NB4 (cell line): Measurements from ENCODE around the gene PTPRD.

Source experiments
- MAX ChIP-seq: IDR thresholded peaks from 2 replicates; pipeline ENCODE4 v1.6.1; 2011; ENCODE audit warnings: low read depth, low read length
- MYC ChIP-seq: IDR thresholded peaks from 2 replicates; pipeline ENCODE4 v1.6.1; 2011; ENCODE audit warnings: low read depth, low read length
- POLR2A ChIP-seq: IDR thresholded peaks from 2 replicates; pipeline ENCODE4 v1.6.1; 2011; ENCODE audit warnings: mild to moderate bottlenecking; ENCODE audit not compliant: insufficient read length; ENCODE audit errors: extremely low read depth
- TF ChIP-seq, protein P1 (sequence below): IDR thresholded peaks from one replicate; pipeline ENCODE4 v1.5.1; 2012; ENCODE audit warnings: low read depth, low read length

- TF ChIP-seq POLR2A (no peak), MAX (no peak), MYC (no peak)
- TF ChIP-seq, protein P1, sequence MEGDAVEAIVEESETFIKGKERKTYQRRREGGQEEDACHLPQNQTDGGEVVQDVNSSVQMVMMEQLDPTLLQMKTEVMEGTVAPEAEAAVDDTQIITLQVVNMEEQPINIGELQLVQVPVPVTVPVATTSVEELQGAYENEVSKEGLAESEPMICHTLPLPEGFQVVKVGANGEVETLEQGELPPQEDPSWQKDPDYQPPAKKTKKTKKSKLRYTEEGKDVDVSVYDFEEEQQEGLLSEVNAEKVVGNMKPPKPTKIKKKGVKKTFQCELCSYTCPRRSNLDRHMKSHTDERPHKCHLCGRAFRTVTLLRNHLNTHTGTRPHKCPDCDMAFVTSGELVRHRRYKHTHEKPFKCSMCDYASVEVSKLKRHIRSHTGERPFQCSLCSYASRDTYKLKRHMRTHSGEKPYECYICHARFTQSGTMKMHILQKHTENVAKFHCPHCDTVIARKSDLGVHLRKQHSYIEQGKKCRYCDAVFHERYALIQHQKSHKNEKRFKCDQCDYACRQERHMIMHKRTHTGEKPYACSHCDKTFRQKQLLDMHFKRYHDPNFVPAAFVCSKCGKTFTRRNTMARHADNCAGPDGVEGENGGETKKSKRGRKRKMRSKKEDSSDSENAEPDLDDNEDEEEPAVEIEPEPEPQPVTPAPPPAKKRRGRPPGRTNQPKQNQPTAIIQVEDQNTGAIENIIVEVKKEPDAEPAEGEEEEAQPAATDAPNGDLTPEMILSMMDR, result no peak
Observed at GRCh38 chr9:9949978-9950377, 662.8 kb downstream of the PTPRD start.
